ENCODE results near the gene HSPA12B.

The HSPA12B gene

DNA sequence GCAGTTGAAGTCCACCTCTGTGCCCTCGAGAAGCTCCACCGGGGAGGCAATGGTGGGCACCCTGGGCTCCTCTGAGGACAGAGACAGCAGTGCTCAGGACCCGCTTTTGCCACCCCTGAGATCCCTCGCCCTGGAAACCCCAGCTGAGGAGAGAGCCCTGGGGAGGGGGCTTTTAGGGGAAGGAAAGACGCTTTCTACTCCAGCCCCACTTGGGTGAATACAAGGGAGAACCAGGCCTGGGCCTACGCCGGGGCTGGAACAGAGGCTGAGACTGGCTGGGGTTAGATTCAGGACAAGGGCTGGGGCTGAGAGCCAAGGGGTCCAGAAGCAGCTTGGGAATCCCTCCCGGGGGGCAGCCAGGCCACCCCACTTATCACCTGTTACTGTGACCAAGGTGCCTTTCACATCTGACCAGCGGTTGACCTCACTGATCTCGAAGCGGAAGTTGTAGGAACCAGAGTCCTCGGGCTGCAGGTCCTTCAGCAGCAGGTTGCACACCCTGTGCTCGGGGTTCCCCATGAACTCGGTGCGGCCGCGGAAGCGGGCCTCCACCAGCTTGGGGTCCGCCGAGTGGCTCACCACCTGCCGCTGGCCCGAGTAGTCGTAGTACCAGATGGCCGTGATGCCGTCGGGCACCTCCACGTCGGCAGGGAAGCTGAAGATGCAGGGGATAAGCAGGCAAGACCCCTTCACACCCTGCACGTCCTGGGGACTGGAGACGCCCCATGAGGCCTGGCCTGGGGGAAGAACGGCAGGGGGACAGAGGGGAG is 26.3 kb upstream of the HSPA12B start:
- H3K27me3 ChIP-seq (ENCODE audit: control insufficient read depth, low read length) = 0 out of 2 replicates have a peak, but pooled peaks cover 2% of the 10 kb centered on the region
- H3K9me2 ChIP-seq (replicated peaks; ENCODE audit: control insufficient read depth, low read length) = no peaks in the 10 kb centered on the region
- H3K9me3 ChIP-seq (ENCODE audit: control insufficient read depth, insufficient read depth, low read length) = no peaks in the 10 kb centered on the region
- no peaks in the 10 kb centered on the region for H4K20me1 ChIP-seq (ENCODE audit: control insufficient read depth, insufficient read depth, low read depth, low read length)
- no peaks in the 10 kb centered on the region for H3K4me1 ChIP-seq (ENCODE audit: control insufficient read depth, low read length)
- no peaks in the 10 kb centered on the region for H3K79me2 ChIP-seq (ENCODE audit: control insufficient read depth, low read length)
- no peaks in the 10 kb centered on the region for H3K36me3 ChIP-seq (ENCODE audit: control insufficient read depth, low read length)
- no peak overlapping the region for H3K4me3 ChIP-seq (ENCODE audit: low read length)
- TF ChIP-seq CTCF (IDR thresholded peaks at IDR 0.05; ENCODE audit: low read depth, low read length, poor library complexity, severe bottlenecking) (no peak), EZH2phosphoT487 (IDR thresholded peaks at IDR 0.05; ENCODE audit: borderline replicate concordance, low read length) (no peak)
- no peak overlapping the region for H3K27ac ChIP-seq (ENCODE audit: low read depth, low read length)
- no peaks in the 10 kb centered on the region for H3F3A ChIP-seq (ENCODE audit: control insufficient read depth, insufficient read depth)
- H3K4me2 ChIP-seq (ENCODE audit: low read length) = no peak overlapping the region

GRCh38 chr20:3706774-3707507 is 25.5 kb upstream of the HSPA12B start:
- H4K20me1 ChIP-seq (ENCODE audit: control insufficient read depth, insufficient read depth, low read depth, low read length) = no peaks in the 10 kb centered on the region
- H3K79me2 ChIP-seq (ENCODE audit: control insufficient read depth, low read length) = no peaks in the 10 kb centered on the region
- no peak for TF ChIP-seq CTCF (IDR thresholded peaks at IDR 0.05; ENCODE audit: low read depth, low read length, poor library complexity, severe bottlenecking)
- TF ChIP-seq EZH2phosphoT487 (IDR thresholded peaks at IDR 0.05; ENCODE audit: borderline replicate concordance, low read length) = no peak
- H3K27ac ChIP-seq (ENCODE audit: low read depth, low read length) = no peak overlapping the region
- no peaks in the 10 kb centered on the region for H3F3A ChIP-seq (ENCODE audit: control insufficient read depth, insufficient read depth)
- H3K4me1 ChIP-seq (ENCODE audit: control insufficient read depth, low read length) = no peaks in the 10 kb centered on the region
- no peak overlapping the region for H3K4me3 ChIP-seq (ENCODE audit: low read length)
- no peaks in the 10 kb centered on the region for H3K9me2 ChIP-seq (replicated peaks; ENCODE audit: control insufficient read depth, low read length)
- H3K9me3 ChIP-seq (ENCODE audit: control insufficient read depth, insufficient read depth, low read length) = no peaks in the 10 kb centered on the region
- H3K36me3 ChIP-seq (ENCODE audit: control insufficient read depth, low read length) = no peaks in the 10 kb centered on the region
- 0 out of 2 replicates have a peak, but pooled peaks cover 2% of the 10 kb centered on the region for H3K27me3 ChIP-seq (ENCODE audit: control insufficient read depth, low read length)
- H3K4me2 ChIP-seq (ENCODE audit: low read length) = no peak overlapping the region

- no peaks in the 10 kb centered on the region for H3K9me2 ChIP-seq (replicated peaks; ENCODE audit: control insufficient read depth, low read length)
- TF ChIP-seq EZH2phosphoT487 (IDR thresholded peaks at IDR 0.05; ENCODE audit: borderline replicate concordance, low read length) (no peak), CTCF (IDR thresholded peaks at IDR 0.05; ENCODE audit: low read depth, low read length, poor library complexity, severe bottlenecking) (no peak)
- no peaks in the 10 kb centered on the region for H3K9me3 ChIP-seq (ENCODE audit: control insufficient read depth, insufficient read depth, low read length)
- H3K4me1 ChIP-seq (ENCODE audit: control insufficient read depth, low read length) = no peaks in the 10 kb centered on the region
- no peaks in the 10 kb centered on the region for H4K20me1 ChIP-seq (ENCODE audit: control insufficient read depth, insufficient read depth, low read depth, low read length)
- H3K36me3 ChIP-seq (ENCODE audit: control insufficient read depth, low read length) = no peaks in the 10 kb centered on the region
- no peak overlapping the region for H3K4me3 ChIP-seq (ENCODE audit: low read length)
- H3K4me2 ChIP-seq (ENCODE audit: low read length) = no peak overlapping the region
- H3K27ac ChIP-seq (ENCODE audit: low read depth, low read length) = no peak overlapping the region
- 0 out of 2 replicates have a peak, but pooled peaks cover 2% of the 10 kb centered on the region for H3K27me3 ChIP-seq (ENCODE audit: control insufficient read depth, low read length)
- no peaks in the 10 kb centered on the region for H3F3A ChIP-seq (ENCODE audit: control insufficient read depth, insufficient read depth)
- H3K79me2 ChIP-seq (ENCODE audit: control insufficient read depth, low read length) = no peaks in the 10 kb centered on the region
Measured at GRCh38 chr20:3707508-3707899, 25.0 kb upstream of the HSPA12B start.
